Kidney epithelial cell (primary cell): ENCODE measurements around the gene CAMTA2. TPM values are rescaled to one million over a fixed set of nuclear protein-coding genes. Genes with fewer than 3 reads are reported as not detected.

ENCODE experiments used
- DNase-seq: peaks from one replicate; pipeline ENCODE4 v3.0.0-alpha.2; 2010; ENCODE audit warnings: low read depth
- H3K27me3 ChIP-seq: 2 replicates; pipeline ENCODE4 v1.6.0; 2011; ENCODE audit warnings: low read length; ENCODE audit not compliant: control insufficient read depth, insufficient read depth
- H3K36me3 ChIP-seq: 2 replicates; pipeline ENCODE4 v1.5.1; 2011; ENCODE audit warnings: low read length; ENCODE audit not compliant: control insufficient read depth, insufficient read depth
- H3K4me3 ChIP-seq: 2 replicates; pipeline ENCODE4 v1.5.1; 2011; ENCODE audit warnings: low read depth, mild to moderate bottlenecking, control low read depth, low read length
- total RNA-seq: library from RNA; depleted of rRNA; stranded (reverse); fragments of >200 nt; gene quantifications from 2 replicates; pipeline ENCODE4 v1.2.3, GENCODE V29; 2015
- TF ChIP-seq, protein P1 (sequence below): IDR thresholded peaks from 2 replicates; pipeline ENCODE4 v1.5.1; 2011; ENCODE audit warnings: mild to moderate bottlenecking, moderate library complexity, low read length, control low read depth, inconsistent platforms; ENCODE audit not compliant: insufficient read depth, poor library complexity, severe bottlenecking

The CAMTA2 gene
- total RNA-seq, 1 donor from 2014 or later: 47.7 TPM

DNA sequence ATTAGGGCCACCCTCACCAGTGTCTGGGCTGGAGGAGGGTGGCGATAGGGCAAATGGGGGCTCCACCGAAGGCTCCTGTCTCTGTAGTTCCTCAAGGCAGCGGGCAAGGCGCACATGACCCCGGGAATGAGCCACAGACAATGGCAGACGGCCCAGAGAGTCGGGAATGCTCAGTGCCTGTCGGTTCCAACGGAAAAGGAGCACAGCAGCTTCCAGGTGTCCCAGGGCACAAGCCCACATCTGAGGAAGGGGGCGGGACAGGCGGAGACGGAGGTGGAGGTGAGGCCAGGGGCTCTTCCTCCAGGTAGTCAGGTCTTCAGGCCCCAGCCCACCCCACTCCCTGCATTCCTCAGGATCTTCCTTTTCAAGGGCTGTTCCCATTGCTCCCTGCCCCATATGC is 14.7 kb downstream of the CAMTA2 start:
- no peaks in the 10 kb centered on the region for H3K36me3 ChIP-seq
- DNase-seq: no peak
- H3K4me3 ChIP-seq: no peak overlapping the region
- TF ChIP-seq, protein P1, sequence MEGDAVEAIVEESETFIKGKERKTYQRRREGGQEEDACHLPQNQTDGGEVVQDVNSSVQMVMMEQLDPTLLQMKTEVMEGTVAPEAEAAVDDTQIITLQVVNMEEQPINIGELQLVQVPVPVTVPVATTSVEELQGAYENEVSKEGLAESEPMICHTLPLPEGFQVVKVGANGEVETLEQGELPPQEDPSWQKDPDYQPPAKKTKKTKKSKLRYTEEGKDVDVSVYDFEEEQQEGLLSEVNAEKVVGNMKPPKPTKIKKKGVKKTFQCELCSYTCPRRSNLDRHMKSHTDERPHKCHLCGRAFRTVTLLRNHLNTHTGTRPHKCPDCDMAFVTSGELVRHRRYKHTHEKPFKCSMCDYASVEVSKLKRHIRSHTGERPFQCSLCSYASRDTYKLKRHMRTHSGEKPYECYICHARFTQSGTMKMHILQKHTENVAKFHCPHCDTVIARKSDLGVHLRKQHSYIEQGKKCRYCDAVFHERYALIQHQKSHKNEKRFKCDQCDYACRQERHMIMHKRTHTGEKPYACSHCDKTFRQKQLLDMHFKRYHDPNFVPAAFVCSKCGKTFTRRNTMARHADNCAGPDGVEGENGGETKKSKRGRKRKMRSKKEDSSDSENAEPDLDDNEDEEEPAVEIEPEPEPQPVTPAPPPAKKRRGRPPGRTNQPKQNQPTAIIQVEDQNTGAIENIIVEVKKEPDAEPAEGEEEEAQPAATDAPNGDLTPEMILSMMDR: no peak
- H3K27me3 ChIP-seq: no peaks in the 10 kb centered on the region

DNA sequence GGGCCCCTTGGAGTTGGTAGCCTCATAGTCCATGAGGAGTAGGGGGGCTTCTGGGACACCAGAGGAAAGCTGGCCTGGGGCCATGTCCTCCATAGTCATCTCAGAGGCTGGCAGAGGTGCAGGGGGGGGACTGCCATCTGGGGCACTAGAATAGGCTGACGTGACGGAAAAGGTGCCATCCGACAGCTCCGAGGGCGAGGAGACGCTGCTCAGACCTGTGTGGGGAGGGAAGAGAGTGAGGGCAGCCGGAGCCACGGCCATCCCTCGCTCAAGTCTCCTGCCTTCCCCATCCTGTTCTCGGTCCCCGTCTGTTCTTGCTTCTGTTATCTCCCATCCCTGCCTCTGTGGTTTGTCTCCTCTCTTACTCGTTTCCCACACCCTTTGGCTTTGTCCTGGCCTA is 15.2 kb downstream of the CAMTA2 start:
- no peaks in the 10 kb centered on the region for H3K27me3 ChIP-seq
- H3K36me3 ChIP-seq: no peaks in the 10 kb centered on the region
- TF ChIP-seq, protein P1: no peak
- no peak overlapping the region for H3K4me3 ChIP-seq
- DNase-seq: no peak

DNA sequence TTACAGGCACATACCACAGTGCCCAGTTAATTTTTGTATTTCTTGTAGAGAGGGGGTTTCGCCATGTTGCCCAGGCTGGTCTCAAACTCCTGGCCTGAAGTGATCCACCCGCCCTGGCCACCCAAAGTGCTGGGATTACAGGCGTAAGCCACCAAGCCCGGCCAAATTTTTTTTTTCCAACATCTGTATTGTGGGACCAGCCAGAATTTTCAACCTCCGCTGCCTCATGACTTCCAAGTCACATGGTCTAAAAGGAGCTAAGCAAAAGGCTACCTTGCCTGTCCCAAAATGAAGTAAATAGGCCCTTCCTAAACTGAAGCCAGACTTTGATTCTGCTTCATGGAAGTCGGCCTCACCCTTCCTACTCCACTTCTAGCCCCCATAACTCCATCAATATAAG is 15.6 kb downstream of the CAMTA2 start:
- DNase-seq: no peak
- Histone ChIP-seq H3K4me3 (no peak overlapping the region), H3K36me3 (no peaks in the 10 kb centered on the region), H3K27me3 (no peaks in the 10 kb centered on the region)
- TF ChIP-seq, protein P1: no peak

DNA sequence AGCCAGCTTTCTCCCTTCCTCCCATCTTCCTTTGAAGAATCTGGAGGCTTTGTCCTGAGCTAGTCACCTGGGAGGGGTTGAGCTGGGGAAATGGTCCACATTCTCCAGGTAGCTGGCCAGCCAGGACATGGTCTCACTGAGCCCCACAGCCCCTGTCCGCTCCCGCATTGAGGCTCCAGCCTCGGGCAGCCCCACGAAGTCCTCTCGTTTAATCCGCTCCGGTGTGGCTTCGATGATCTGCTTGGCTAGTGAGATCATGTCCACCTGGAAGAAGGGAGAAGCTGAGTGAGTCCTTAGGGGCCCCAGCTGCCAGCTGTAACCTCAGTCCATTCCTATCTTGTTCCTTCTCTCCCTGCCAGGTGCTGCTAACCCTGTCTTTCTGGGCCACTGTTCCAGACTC is 17.2 kb downstream of the CAMTA2 start:
- no peak overlapping the region for H3K4me3 ChIP-seq
- DNase-seq: no peak
- H3K27me3 ChIP-seq: no peaks in the 10 kb centered on the region
- TF ChIP-seq, protein P1: no peak
- H3K36me3 ChIP-seq: no peaks in the 10 kb centered on the region

DNA sequence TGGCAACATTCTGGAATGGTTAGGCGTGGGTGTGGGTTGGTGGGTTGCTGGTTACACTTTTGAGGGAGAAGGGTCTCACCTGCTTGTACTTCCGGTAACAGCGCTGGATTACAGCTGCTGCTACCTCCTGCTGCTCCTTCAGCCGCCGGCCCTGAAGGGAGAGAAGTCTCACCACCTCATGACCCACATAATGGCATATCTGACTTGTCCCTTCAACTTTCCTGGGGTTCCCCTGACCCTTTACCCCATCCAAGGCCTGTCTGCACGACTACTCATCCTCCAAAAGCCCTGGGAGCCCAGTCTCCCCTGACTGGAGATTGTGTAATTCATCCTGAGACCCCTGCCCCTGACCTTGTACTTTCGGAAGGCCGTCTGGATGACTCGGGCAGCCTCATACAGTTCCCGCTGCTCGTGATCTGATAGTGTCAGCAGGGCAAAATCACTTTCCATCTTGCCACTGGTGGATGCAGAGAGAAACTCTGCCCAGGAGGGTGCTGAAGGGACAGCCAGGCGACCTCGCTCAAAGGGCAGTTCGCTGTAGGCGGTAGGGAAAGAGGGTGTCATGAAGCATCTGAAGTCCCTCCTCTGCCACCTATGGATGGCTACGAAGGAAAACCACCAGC is 17.8 kb downstream of the CAMTA2 start:
- H3K4me3 ChIP-seq: peak overlapping the region; percentile 11
- DNase-seq: no peak
- no peaks in the 10 kb centered on the region for H3K36me3 ChIP-seq
- TF ChIP-seq, protein P1: no peak
- no peaks in the 10 kb centered on the region for H3K27me3 ChIP-seq

DNA sequence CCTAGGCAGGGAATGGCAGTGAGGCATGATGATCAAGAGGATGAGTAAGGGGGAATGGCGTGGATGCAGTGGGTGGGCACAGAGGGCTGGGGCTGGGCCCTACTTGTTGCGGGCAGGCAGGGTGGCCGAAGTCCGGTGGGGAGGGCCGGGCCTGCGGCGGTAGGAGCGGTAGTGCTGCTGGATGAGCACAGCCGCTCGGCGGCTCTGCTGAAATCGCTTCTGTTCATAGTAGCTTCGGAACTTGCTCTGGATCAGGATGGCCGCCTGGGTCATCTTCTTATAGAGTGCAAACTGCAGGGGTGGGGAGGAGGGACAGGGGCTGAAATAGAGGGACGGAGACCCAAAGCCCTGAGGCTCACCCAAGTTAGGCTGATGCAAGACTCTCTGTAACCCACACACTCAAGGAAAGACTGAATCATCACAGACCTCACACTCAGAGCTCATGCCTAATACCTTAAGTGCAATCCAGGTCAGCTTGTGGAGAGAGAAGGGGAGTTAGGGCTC is 18.4 kb downstream of the CAMTA2 start:
- H3K4me3 ChIP-seq: peak overlapping the region; percentile 63
- peak; percentile 82 for DNase-seq
- TF ChIP-seq, protein P1: no peak
- no peaks in the 10 kb centered on the region for H3K36me3 ChIP-seq
- no peaks in the 10 kb centered on the region for H3K27me3 ChIP-seq
